Testis (tissue), 2 donors: ENCODE results near the gene SEMG1.

Source experiments
- CTCF ChIP-seq, 3 experiments: fragments of 450-650 bp in 2 of 3; fragments of 200-600 bp in 1 of 3; sonication (generic) in 1 of 3; IDR thresholded peaks; one replicate each; pipeline ENCODE4 v1.5.1; 2016 to 2019; ENCODE audit warnings: antibody characterized with exemption in 3 of 3, mild to moderate bottlenecking in 2 of 3, moderate library complexity in 1 of 3
- POLR2A ChIP-seq: fragments of 450-650 bp; IDR thresholded peaks from one replicate; pipeline ENCODE4 v1.6.1; 2017; ENCODE audit warnings: antibody characterized with exemption, mild to moderate bottlenecking, moderate library complexity

- TF ChIP-seq CTCF (IDR thresholded peaks at IDR 0.05): no peak
- TF ChIP-seq POLR2A: no peak
Observed at GRCh38 chr20:45246109-45246508, 39.3 kb downstream of the SEMG1 start.
